Vagina (tissue), 2 donors: ENCODE results near the gene TBC1D19. TPM values are rescaled to one million over a fixed set of nuclear protein-coding genes. Genes with fewer than 3 reads are reported as not detected.

Source experiments
- DNase-seq, 2 donors: peaks; one replicate each; pipeline ENCODE4 v3.0.0-alpha.2; 2017; ENCODE audit errors: extremely low spot score in 2 of 2
- H3K27ac ChIP-seq: fragments of 200-600 bp; sonication (generic); one replicate; pipeline ENCODE4 v1.5.1; 2019
- H3K27me3 ChIP-seq: fragments of 200-600 bp; sonication (generic); one replicate; pipeline ENCODE4 v1.5.1; 2019
- H3K36me3 ChIP-seq, 2 donors: fragments of 200-600 bp; sonication (generic); one replicate each; pipeline ENCODE4 v1.5.1; 2017 to 2019
- H3K4me1 ChIP-seq: fragments of 200-600 bp; sonication (generic); one replicate; pipeline ENCODE4 v1.5.1; 2019
- H3K4me3 ChIP-seq, 2 donors: fragments of 200-600 bp; sonication (generic); 1 replicate in 1 of 2; 2 replicates in 1 of 2; pipeline ENCODE4 v1.5.1; 2016 to 2019
- H3K9me3 ChIP-seq: fragments of 200-600 bp; sonication (generic); one replicate; pipeline ENCODE4 v1.5.1; 2019
- POLR2A ChIP-seq, 2 donors: fragments of 450-650 bp; IDR thresholded peaks; one replicate each; pipeline ENCODE4 v1.6.1; 2017; ENCODE audit warnings: antibody characterized with exemption in 2 of 2, mild to moderate bottlenecking in 2 of 2, moderate library complexity in 2 of 2
- POLR2AphosphoS5 ChIP-seq, 2 donors: sonication (generic); formaldehyde crosslinking; IDR thresholded peaks; one replicate each; pipeline ENCODE4 v1.9.0; 2017; ENCODE audit warnings: antibody characterized with exemption in 2 of 2, mild to moderate bottlenecking in 2 of 2, low read depth in 1 of 2; ENCODE audit not compliant: insufficient read depth in 1 of 2
- intact Hi-C: fragments of 100-400 bp; cut with DNase I; formaldehyde crosslinking; loops from one replicate; pipeline ENCODE4 v1.15.1; 2023
- total RNA-seq: library from RNA; depleted of rRNA; stranded (reverse); fragments of >200 nt; gene quantifications from one replicate; pipeline ENCODE4 v1.2.3, GENCODE V29; 2016
- TF ChIP-seq, protein P1 (sequence below), 3 experiments: fragments of 450-650 bp in 2 of 3; fragments of 200-600 bp in 1 of 3; sonication (generic) in 1 of 3; IDR thresholded peaks; one replicate each; pipeline ENCODE4 v1.5.1; 2017 to 2019; ENCODE audit warnings: antibody characterized with exemption in 3 of 3, mild to moderate bottlenecking in 2 of 3, moderate library complexity in 2 of 3

TBC1D19 gene
- total RNA-seq, 1 donor from 2014 or later, result 10.8 TPM

DNA sequence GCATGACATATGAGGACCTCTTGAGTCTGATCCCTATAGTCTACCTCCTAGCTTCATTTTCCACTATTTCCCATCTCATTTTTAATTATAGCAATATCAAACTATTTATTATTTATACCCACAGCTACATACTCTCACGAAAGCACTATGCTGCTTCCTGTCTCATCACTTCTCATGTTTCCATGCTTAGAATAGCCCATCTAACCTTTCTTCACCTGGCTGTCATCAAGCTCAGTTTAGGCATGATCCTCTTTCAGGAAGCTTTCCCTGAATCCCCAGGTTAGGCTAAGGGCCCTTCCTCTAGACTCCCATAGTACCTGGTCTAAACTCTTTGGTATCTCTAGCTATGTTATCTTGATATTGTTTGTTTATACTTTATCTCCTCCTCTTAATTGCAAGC lies 137.8 kb downstream of the TBC1D19 start:
- no peaks in the 10 kb centered on the region for H3K4me1 ChIP-seq
- TF ChIP-seq POLR2A (IDR thresholded peaks at IDR 0.05) (no peak), POLR2AphosphoS5 (IDR thresholded peaks at IDR 0.05; ENCODE audit: insufficient read depth in 1 of 2, low read depth in 1 of 2) (no peak)
- TF ChIP-seq, protein P1, sequence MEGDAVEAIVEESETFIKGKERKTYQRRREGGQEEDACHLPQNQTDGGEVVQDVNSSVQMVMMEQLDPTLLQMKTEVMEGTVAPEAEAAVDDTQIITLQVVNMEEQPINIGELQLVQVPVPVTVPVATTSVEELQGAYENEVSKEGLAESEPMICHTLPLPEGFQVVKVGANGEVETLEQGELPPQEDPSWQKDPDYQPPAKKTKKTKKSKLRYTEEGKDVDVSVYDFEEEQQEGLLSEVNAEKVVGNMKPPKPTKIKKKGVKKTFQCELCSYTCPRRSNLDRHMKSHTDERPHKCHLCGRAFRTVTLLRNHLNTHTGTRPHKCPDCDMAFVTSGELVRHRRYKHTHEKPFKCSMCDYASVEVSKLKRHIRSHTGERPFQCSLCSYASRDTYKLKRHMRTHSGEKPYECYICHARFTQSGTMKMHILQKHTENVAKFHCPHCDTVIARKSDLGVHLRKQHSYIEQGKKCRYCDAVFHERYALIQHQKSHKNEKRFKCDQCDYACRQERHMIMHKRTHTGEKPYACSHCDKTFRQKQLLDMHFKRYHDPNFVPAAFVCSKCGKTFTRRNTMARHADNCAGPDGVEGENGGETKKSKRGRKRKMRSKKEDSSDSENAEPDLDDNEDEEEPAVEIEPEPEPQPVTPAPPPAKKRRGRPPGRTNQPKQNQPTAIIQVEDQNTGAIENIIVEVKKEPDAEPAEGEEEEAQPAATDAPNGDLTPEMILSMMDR (IDR thresholded peaks at IDR 0.05), result no peak
- intact Hi-C loops, result no loop called here
- H3K36me3 ChIP-seq, result peaks cover 0 to 6% of the 10 kb centered on the region in 2 donors
- no peak overlapping the region for H3K27ac ChIP-seq
- no peaks in the 10 kb centered on the region for H3K27me3 ChIP-seq
- H3K4me3 ChIP-seq, result no peak overlapping the region
- DNase-seq, result no peak
- no peaks in the 10 kb centered on the region for H3K9me3 ChIP-seq

- intact Hi-C loops, result no loop called here
- TF ChIP-seq POLR2A (IDR thresholded peaks at IDR 0.05), result no peak
- TF ChIP-seq, protein P1 (IDR thresholded peaks at IDR 0.05), result no peak
- TF ChIP-seq POLR2AphosphoS5 (IDR thresholded peaks at IDR 0.05; ENCODE audit: insufficient read depth in 1 of 2, low read depth in 1 of 2), result no peak
- no peaks in the 10 kb centered on the region for H3K27me3 ChIP-seq
- peaks cover 0 to 6% of the 10 kb centered on the region in 2 donors for H3K36me3 ChIP-seq
- H3K4me3 ChIP-seq, result no peak overlapping the region
- no peak for DNase-seq
- H3K4me1 ChIP-seq, result no peaks in the 10 kb centered on the region
- no peak overlapping the region for H3K27ac ChIP-seq
- no peaks in the 10 kb centered on the region for H3K9me3 ChIP-seq
Measured at GRCh38 chr4:26723216-26723615, 139.3 kb downstream of the TBC1D19 start.

- DNase-seq, result no peak
- TF ChIP-seq POLR2A (IDR thresholded peaks at IDR 0.05), result no peak
- TF ChIP-seq, protein P1 (IDR thresholded peaks at IDR 0.05), result no peak
- TF ChIP-seq POLR2AphosphoS5 (IDR thresholded peaks at IDR 0.05; ENCODE audit: insufficient read depth in 1 of 2, low read depth in 1 of 2), result no peak
- Histone ChIP-seq H3K27ac (no peak overlapping the region), H3K4me1 (no peaks in the 10 kb centered on the region), H3K36me3 (peaks cover 0 to 6% of the 10 kb centered on the region in 2 donors), H3K4me3 (no peak overlapping the region), H3K9me3 (no peaks in the 10 kb centered on the region), H3K27me3 (no peaks in the 10 kb centered on the region)
- intact Hi-C loops, result no loop called here
Measured at GRCh38 chr4:26724534-26724933, 140.7 kb downstream of the TBC1D19 start.

DNA sequence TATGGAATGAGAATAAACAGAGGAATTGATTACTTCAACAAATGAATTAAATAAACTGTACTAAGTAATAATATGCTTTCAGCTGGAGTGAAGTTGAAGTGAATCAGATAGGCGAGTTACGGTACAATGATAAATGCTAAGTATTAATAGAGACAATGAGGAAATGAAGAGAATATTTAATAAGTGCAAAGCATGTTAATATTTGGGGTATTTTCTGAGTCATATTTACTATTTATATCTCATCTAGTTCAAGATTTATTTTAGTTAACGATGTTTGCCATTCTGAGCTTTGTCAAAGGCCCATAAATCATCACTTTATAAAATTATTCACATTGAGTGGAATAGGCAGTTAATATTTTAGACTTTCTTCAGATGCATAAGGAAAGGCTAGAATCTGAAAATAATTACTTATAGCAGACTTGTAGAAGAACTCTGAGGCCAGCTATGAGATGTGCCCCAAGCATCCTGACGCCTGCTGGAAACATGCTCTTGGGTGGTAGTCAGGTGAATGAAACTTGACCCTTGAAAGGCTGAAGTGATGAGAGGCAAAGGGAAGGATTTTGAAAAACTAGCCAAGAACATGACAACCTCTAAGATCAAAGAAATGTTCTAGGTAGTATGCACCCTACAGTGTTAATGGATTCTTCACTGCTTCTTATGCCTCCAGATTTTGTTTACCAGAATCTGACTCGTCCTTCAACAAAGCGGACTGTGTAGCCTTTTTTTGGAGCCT lies 142.9 kb downstream of the TBC1D19 start:
- intact Hi-C loops, result no loop called here
- TF ChIP-seq POLR2AphosphoS5 (IDR thresholded peaks at IDR 0.05; ENCODE audit: insufficient read depth in 1 of 2, low read depth in 1 of 2) (no peak), POLR2A (IDR thresholded peaks at IDR 0.05) (no peak)
- TF ChIP-seq, protein P1 (IDR thresholded peaks at IDR 0.05), result no peak
- no peaks in the 10 kb centered on the region for H3K27me3 ChIP-seq

GRCh38 chr4:26727844-26728243 lies 144.0 kb downstream of the TBC1D19 start:
- Histone ChIP-seq H3K9me3 (no peaks in the 10 kb centered on the region), H3K4me3 (no peak overlapping the region), H3K27me3 (no peaks in the 10 kb centered on the region), H3K36me3 (peaks cover 0 to 6% of the 10 kb centered on the region in 2 donors), H3K27ac (no peak overlapping the region), H3K4me1 (no peaks in the 10 kb centered on the region)
- no peak for DNase-seq
- no peak for TF ChIP-seq POLR2A (IDR thresholded peaks at IDR 0.05)
- no peak for TF ChIP-seq POLR2AphosphoS5 (IDR thresholded peaks at IDR 0.05; ENCODE audit: insufficient read depth in 1 of 2, low read depth in 1 of 2)
- TF ChIP-seq, protein P1 (IDR thresholded peaks at IDR 0.05), result no peak
- intact Hi-C loops, result no loop called here

More for the DNA sequence above, 142.9 kb downstream of the TBC1D19 start:
- no peak overlapping the region for H3K4me3 ChIP-seq
- H3K9me3 ChIP-seq, result no peaks in the 10 kb centered on the region
- H3K4me1 ChIP-seq, result no peaks in the 10 kb centered on the region
- no peak overlapping the region for H3K27ac ChIP-seq
- DNase-seq, result no peak
- peaks cover 0 to 6% of the 10 kb centered on the region in 2 donors for H3K36me3 ChIP-seq
